BE2C (cell line): ENCODE measurements around the gene PRR23E.

Source experiments
- DNase-seq: peaks from one replicate; pipeline ENCODE4 v3.0.0-alpha.2; 2020
- H3K27me3 ChIP-seq: fragments of 250-450 bp; sonication (Bioruptor Pico); 2 replicates; pipeline ENCODE4 v1.5.1; 2020; ENCODE audit warnings: mild to moderate bottlenecking
- H3K36me3 ChIP-seq: fragments of 250-450 bp; sonication (Bioruptor Pico); 2 replicates; pipeline ENCODE4 v1.5.1; 2020; ENCODE audit warnings: mild to moderate bottlenecking
- H3K4me1 ChIP-seq: fragments of 250-450 bp; sonication (Bioruptor Pico); 2 replicates; pipeline ENCODE4 v1.5.1; 2020
- H3K4me3 ChIP-seq: 2 replicates; pipeline ENCODE4 v1.5.1; 2011; ENCODE audit warnings: low read depth, low read length
- H3K9me3 ChIP-seq: fragments of 250-450 bp; sonication (Bioruptor Pico); 2 replicates; pipeline ENCODE4 v1.5.1; 2020
- TF ChIP-seq, protein P1 (sequence below): IDR thresholded peaks from 2 replicates; pipeline ENCODE4 v1.5.1; 2012; ENCODE audit warnings: mild to moderate bottlenecking, low read depth, low read length

Gene PRR23E

DNA sequence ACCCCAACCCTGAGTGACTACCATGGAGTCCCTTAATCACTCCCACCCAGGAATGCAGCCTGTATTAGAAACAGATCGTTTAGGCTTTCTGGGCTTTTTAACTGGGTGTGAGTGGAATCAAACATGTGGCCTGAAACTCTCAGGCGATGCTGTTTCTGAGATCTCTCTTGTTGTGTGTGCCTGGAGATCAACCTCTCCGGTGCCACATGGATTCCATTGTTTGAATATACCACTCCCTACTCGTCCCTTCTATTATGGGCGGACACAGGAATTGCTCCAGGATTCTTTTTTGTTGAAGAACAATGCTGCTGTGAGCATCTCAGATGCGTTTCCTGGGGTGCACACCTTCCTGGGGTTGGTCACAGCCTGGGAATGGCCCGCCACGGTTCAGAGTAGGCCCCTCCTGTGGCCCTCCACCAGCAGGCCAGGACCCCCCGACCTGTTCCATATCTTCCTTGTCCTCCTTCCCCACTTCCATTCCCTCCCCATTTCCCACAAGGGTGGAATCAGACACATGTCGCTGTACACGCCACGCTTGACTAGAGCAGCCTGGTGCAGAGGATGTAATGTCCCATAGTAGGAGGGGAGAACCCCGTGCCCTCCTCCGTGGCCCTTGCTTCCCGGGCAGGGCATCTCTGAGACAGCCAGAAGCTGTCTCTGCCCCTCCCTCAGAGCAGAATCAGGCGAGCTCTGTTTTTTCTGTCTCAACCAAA is 36.4 kb upstream of the PRR23E start:
- H3K27me3 ChIP-seq = no peaks in the 10 kb centered on the region
- no peak overlapping the region for H3K4me3 ChIP-seq
- DNase-seq = no peak
- TF ChIP-seq, protein P1, sequence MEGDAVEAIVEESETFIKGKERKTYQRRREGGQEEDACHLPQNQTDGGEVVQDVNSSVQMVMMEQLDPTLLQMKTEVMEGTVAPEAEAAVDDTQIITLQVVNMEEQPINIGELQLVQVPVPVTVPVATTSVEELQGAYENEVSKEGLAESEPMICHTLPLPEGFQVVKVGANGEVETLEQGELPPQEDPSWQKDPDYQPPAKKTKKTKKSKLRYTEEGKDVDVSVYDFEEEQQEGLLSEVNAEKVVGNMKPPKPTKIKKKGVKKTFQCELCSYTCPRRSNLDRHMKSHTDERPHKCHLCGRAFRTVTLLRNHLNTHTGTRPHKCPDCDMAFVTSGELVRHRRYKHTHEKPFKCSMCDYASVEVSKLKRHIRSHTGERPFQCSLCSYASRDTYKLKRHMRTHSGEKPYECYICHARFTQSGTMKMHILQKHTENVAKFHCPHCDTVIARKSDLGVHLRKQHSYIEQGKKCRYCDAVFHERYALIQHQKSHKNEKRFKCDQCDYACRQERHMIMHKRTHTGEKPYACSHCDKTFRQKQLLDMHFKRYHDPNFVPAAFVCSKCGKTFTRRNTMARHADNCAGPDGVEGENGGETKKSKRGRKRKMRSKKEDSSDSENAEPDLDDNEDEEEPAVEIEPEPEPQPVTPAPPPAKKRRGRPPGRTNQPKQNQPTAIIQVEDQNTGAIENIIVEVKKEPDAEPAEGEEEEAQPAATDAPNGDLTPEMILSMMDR = no peak
- peaks cover 3% of the 10 kb centered on the region for H3K9me3 ChIP-seq
- peaks cover 34% of the 10 kb centered on the region for H3K4me1 ChIP-seq
- H3K36me3 ChIP-seq = no peaks in the 10 kb centered on the region

DNA sequence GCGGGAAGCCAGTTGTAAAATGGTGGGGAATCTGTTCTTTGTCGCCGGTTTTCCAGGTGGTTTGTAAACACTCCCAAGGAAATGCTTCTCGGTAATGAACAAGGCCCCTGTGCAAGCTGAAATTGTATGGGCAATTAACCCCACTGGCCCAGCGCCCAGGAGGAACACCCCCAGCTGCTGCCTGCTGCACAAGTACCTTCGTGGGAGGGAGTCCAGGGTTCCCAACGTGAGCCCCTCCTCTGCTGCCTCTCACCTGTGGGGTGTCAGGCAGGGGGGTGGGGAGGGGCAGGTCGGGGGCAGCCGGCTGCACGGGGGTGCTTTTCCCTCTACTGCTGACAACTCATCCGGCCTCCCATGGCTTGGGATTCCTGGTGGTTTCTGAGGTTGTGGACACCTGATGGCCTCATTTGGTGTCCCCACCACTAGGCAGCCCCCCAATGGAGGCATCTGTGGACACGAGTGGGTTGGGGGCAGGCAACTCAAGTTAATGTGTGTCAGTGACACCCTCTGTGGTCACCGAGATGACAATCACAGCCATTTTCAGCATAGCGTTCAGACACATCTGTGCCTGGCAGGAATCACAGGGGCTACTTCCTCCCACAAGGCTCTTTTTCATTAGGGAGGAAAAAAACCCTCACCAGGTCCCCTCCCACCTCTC is 35.6 kb upstream of the PRR23E start:
- peak; percentile 57 for DNase-seq
- Histone ChIP-seq H3K4me1 (peaks cover 34% of the 10 kb centered on the region), H3K4me3 (no peak overlapping the region), H3K36me3 (no peaks in the 10 kb centered on the region), H3K27me3 (no peaks in the 10 kb centered on the region), H3K9me3 (peaks cover 6% of the 10 kb centered on the region)
- TF ChIP-seq, protein P1 = no peak

DNA sequence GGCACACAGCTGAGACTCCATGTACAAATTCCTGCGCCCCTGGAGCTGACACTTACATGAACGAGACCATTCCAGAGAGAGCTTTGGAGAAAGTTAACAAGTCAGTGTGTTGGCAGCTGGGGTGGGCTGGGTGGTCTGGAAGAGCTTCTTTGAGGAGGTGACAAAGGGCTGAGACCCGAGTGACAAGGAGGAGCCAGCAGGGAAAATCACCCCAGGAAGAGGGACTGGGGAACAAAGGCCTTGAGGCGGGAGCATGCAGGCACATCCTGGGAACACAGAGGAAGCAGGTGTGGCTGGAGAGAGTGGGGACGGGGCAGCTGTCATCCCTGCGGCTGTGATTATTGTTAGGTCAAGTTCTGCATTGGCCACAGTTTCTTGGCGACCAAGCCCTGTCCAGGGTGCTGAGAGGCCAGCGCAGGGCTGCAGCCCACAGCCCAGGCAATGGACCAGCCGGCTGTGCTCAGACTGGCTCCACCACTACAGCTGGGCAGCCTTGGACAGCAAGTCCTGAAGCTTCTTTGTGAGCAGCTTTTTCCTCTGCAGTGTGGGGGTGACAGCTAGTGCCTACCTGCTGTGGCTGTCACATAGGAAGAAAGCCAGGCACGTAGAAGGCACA is 34.2 kb upstream of the PRR23E start:
- Histone ChIP-seq H3K36me3 (no peaks in the 10 kb centered on the region), H3K4me1 (peaks cover 34% of the 10 kb centered on the region), H3K9me3 (peaks cover 6% of the 10 kb centered on the region), H3K4me3 (no peak overlapping the region), H3K27me3 (no peaks in the 10 kb centered on the region)
- no peak for DNase-seq
- TF ChIP-seq, protein P1 = no peak

DNA sequence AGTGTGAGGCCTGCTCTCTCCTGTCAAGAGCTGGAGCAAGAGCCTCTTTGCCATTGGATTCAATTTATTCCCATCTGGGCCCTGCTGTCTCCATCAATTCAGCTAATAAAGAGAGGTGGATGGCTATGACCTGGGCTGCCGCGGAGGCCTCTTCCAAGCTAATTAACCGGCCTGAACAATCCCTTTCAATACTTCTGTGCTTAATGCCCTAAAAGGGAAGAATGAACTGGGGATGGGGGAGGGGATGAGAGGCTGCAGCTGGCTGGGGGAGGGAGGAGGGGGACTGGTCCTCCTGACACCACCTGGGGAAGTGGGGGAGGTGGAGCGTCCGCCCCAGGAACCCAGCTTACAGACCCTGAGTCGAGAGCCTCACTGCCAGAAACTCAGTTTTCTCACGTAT is 33.4 kb upstream of the PRR23E start:
- TF ChIP-seq, protein P1 = no peak
- peaks cover 4% of the 10 kb centered on the region for H3K9me3 ChIP-seq
- H3K36me3 ChIP-seq = no peaks in the 10 kb centered on the region
- H3K4me3 ChIP-seq = no peak overlapping the region
- peaks cover 35% of the 10 kb centered on the region for H3K4me1 ChIP-seq
- DNase-seq = peak; percentile 44
- H3K27me3 ChIP-seq = no peaks in the 10 kb centered on the region

DNA sequence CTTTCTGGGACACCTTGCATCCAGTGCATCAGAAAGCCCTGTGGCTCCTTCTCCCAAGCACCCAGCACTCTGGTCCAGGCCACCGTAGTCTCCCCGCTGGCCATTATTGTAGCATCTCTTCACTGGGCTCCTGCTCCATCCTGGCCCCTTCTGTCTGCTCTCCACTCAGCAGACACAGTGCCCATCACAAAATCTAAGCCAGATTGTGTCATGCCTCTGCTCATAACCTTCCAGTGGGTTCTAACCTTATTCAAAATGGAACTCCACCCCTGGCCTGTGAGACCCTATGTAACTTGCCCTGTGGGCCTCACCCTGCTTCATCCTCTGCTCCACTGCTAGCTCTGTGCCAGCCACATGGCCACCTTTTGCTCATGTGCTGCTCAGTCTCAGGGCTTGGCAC is 31.7 kb upstream of the PRR23E start:
- TF ChIP-seq, protein P1 = no peak

More for the DNA sequence above, 31.7 kb upstream of the PRR23E start:
- Histone ChIP-seq H3K9me3 (0 out of 2 replicates have a peak, but pooled peaks cover 3% of the 10 kb centered on the region), H3K4me3 (no peak overlapping the region), H3K36me3 (no peaks in the 10 kb centered on the region), H3K4me1 (peaks cover 42% of the 10 kb centered on the region), H3K27me3 (no peaks in the 10 kb centered on the region)
- no peak for DNase-seq
